Endothelial cell of umbilical vein (primary cell): ENCODE data around the gene JPH2. TPM values are rescaled to one million over a fixed set of nuclear protein-coding genes. Genes with fewer than 3 reads are reported as not detected.

ENCODE experiments used
- BruUV-seq: library from RNA; stranded (reverse); fragments of 400-500 nt; replicated peaks from 2 replicates; lab custom pipeline; 2021; lab: Mats Ljungman, UMichigan
- CTCF ChIA-PET: fragments of 300-600, 350-600 bp; sonication (Branson Sonifier 250); formaldehyde crosslinking; loops from one replicate; lab custom pipeline; 2021; ENCODE audit warnings: antibody characterized with exemption, inconsistent platforms; lab: Charles Lee
- POLR2A ChIA-PET: fragments of 300-600, 350-600 bp; sonication (Branson Sonifier 250); formaldehyde crosslinking; loops from one replicate; lab custom pipeline; 2021; ENCODE audit warnings: antibody characterized with exemption, inconsistent platforms; lab: Charles Lee
- DNase-seq: peaks from one replicate; pipeline ENCODE4 v3.0.0-alpha.2; 2011; ENCODE audit warnings: low read depth, low spot score
- FAIRE-seq: peaks from 2 replicates; lab custom pipeline; 2011; peaks lifted over from hg19 to GRCh38; lab: Jason Lieb, UNC
- H2AFZ ChIP-seq: 2 replicates; pipeline ENCODE4 v1.6.0; 2012; ENCODE audit warnings: low read depth, low read length, control low read depth, inconsistent platforms
- H3K27ac ChIP-seq: 2 replicates; pipeline ENCODE4 v1.5.1; 2011; ENCODE audit warnings: low read depth, mild to moderate bottlenecking, control low read depth, low read length, moderate library complexity; ENCODE audit not compliant: insufficient read depth
- H3K27me3 ChIP-seq, 2 experiments: 2 replicates each; pipeline versions ENCODE4 v1.6.0 to v1.6.1; 2011; ENCODE audit warnings: low read length in 2 of 2, mixed read lengths in 1 of 2; ENCODE audit not compliant: control insufficient read depth in 2 of 2, insufficient read depth in 2 of 2
- H3K36me3 ChIP-seq, 2 experiments: 2 replicates in 1 of 2; 3 replicates in 1 of 2; pipeline ENCODE4 v1.5.1; 2011; ENCODE audit warnings: low read length in 2 of 2, mild to moderate bottlenecking in 1 of 2, moderate library complexity in 1 of 2; ENCODE audit not compliant: control insufficient read depth in 2 of 2, insufficient read depth in 2 of 2; ENCODE audit errors: extremely low read depth in 1 of 2
- H3K4me1 ChIP-seq: 3 replicates; pipeline ENCODE4 v1.5.1; 2011; ENCODE audit warnings: mild to moderate bottlenecking, low read length; ENCODE audit not compliant: control insufficient read depth, insufficient read depth; ENCODE audit errors: extremely low read depth
- H3K4me2 ChIP-seq: 2 replicates; pipeline ENCODE4 v1.6.1; 2011; ENCODE audit warnings: low read length, control low read depth, mixed read lengths; ENCODE audit not compliant: insufficient read depth
- H3K4me3 ChIP-seq, 3 experiments: fragments of 200-600 bp in 1 of 3; sonication (generic), shearing (Covaris generic) in 1 of 3; replicated peaks in 1 of 3; 2 replicates each; pipeline ENCODE4 v1.5.1; 2011 to 2016; ENCODE audit warnings: control low read depth in 3 of 3, low read length in 3 of 3, mild to moderate bottlenecking in 2 of 3, inconsistent platforms in 1 of 3, low read depth in 1 of 3, moderate library complexity in 1 of 3; ENCODE audit not compliant: insufficient read depth in 1 of 3
- H3K79me2 ChIP-seq: 2 replicates; pipeline ENCODE4 v1.6.0; 2012; ENCODE audit warnings: low read length, inconsistent platforms; ENCODE audit not compliant: control insufficient read depth, insufficient read depth
- H3K9ac ChIP-seq: replicated peaks from 2 replicates; pipeline ENCODE3; 2011; ENCODE audit warnings: low read length, control low read depth; ENCODE audit not compliant: insufficient read depth; ENCODE audit errors: extremely low read depth
- H3K9me1 ChIP-seq: replicated peaks from 3 replicates; pipeline ENCODE4 v1.6.0; 2011; ENCODE audit warnings: mild to moderate bottlenecking, low read length; ENCODE audit not compliant: control insufficient read depth, insufficient read depth; ENCODE audit errors: extremely low read depth
- H3K9me3 ChIP-seq: replicated peaks from 2 replicates; pipeline ENCODE4 v1.5.1; 2012; ENCODE audit warnings: low read length, inconsistent platforms; ENCODE audit not compliant: control insufficient read depth, insufficient read depth
- H4K20me1 ChIP-seq: replicated peaks from 2 replicates; pipeline ENCODE3; 2011; ENCODE audit warnings: mild to moderate bottlenecking, low read length; ENCODE audit not compliant: control insufficient read depth, insufficient read depth; ENCODE audit errors: extremely low read depth
- CTCF ChIP-seq, 2 donors: IDR thresholded peaks; 1 replicate in 1 of 2; 2 replicates in 1 of 2; pipeline ENCODE4 v1.5.1; 2011; ENCODE audit warnings: low read length in 2 of 2, mild to moderate bottlenecking in 2 of 2, moderate library complexity in 2 of 2, control low read depth in 1 of 2, inconsistent platforms in 1 of 2, low read depth in 1 of 2; ENCODE audit not compliant: insufficient read depth in 1 of 2; ENCODE audit errors: extremely low read depth in 1 of 2
- GATA2 ChIP-seq: IDR thresholded peaks from 2 replicates; pipeline ENCODE4 v1.7.0; 2011; ENCODE audit warnings: low read depth, mild to moderate bottlenecking, moderate library complexity, mixed read lengths, low read length; ENCODE audit not compliant: insufficient read length, insufficient read depth
- JUN ChIP-seq: IDR thresholded peaks from 2 replicates; pipeline ENCODE4 v1.6.1; 2011; ENCODE audit warnings: borderline replicate concordance, low read depth; ENCODE audit not compliant: insufficient read length, insufficient read depth
- MYC ChIP-seq: IDR thresholded peaks from one replicate; pipeline ENCODE4 v1.6.1; 2011; ENCODE audit warnings: mild to moderate bottlenecking, low read depth, low read length
- POLR2A ChIP-seq: IDR thresholded peaks from 2 replicates; pipeline ENCODE4 v1.6.1; 2012; ENCODE audit warnings: low read depth, mild to moderate bottlenecking, control low read depth, low read length
- dilution Hi-C: fragments of 300-500 bp; cut with MboI; formaldehyde crosslinking; loops from one replicate; pipeline ENCODE4 v1.15.0; 2019; ENCODE audit warnings: low sequenced_read_pairs; ENCODE audit not compliant: extremely low pct_ligation_motif_present
- intact Hi-C: fragments of 100-400 bp; cut with micrococcal nuclease; formaldehyde crosslinking; loops from one replicate; pipeline ENCODE4 v1.10.0; 2022
- polyA plus RNA-seq, 4 experiments: library from polyadenylated mRNA; depleted of rRNA in 3 of 4; stranded (reverse) in 3 of 4; unstranded in 1 of 4; fragments of >200 nt; gene quantifications; 2 replicates each; pipeline versions ENCODE4 v1.2.1 to v1.2.3, GENCODE V29; 2011 to 2012; ENCODE audit warnings: missing spikeins in 1 of 4
- total RNA-seq: library from RNA; stranded (reverse); gene quantifications from 2 replicates; pipeline ENCODE4 v1.2.3, GENCODE V29; 2021

JPH2 gene
- total and polyA plus RNA-seq, 2 donors (not counting 3 experiments of a cell fraction or from before 2014, with no cell fraction given): not detected

- no peaks in the 10 kb centered on the region for H3K4me1 ChIP-seq
- CTCF ChIA-PET: interaction anchor here (1.5 kb wide), 1 partner anchor 23 kb away, joined by 5 read pairs; no protein-coding TSS in a partner anchor
- H3K79me2 ChIP-seq: no peaks in the 10 kb centered on the region
Measured at GRCh38 chr20:44167736-44168135, 19.3 kb downstream of the JPH2 start.

More at GRCh38 chr20:44167736-44168135, 19.3 kb downstream of the JPH2 start:
- dilution Hi-C loops: no loop called here
- no peaks in the 10 kb centered on the region for H3K36me3 ChIP-seq
- intact Hi-C loops: no loop called here
- H3K9me1 ChIP-seq: no peaks in the 10 kb centered on the region
- no peak for TF ChIP-seq JUN
- no peak for TF ChIP-seq MYC
- TF ChIP-seq CTCF (IDR thresholded peaks at IDR 0.05; ENCODE audit: extremely low read depth in 1 of 2, insufficient read depth in 1 of 2, low read depth in 1 of 2, low read length in 2 of 2): no peak
- TF ChIP-seq POLR2A: no peak
- no peak for TF ChIP-seq GATA2
- H4K20me1 ChIP-seq: no peaks in the 10 kb centered on the region
- FAIRE-seq (no peak), DNase-seq (no peak)
- no TSS peak for BruUV-seq
- H3K27ac ChIP-seq: no peak overlapping the region
- H2AFZ ChIP-seq: no peak overlapping the region
- POLR2A ChIA-PET: no interaction called here
- H3K9me3 ChIP-seq: no peaks in the 10 kb centered on the region
- no peak overlapping the region for H3K4me2 ChIP-seq
- H3K4me3 ChIP-seq: no peak overlapping the region
- no peak overlapping the region for H3K9ac ChIP-seq
- peaks cover 11 to 24% of the 10 kb centered on the region in 2 experiments for H3K27me3 ChIP-seq
